ENCODE measurements around the gene TRIL.

DNA sequence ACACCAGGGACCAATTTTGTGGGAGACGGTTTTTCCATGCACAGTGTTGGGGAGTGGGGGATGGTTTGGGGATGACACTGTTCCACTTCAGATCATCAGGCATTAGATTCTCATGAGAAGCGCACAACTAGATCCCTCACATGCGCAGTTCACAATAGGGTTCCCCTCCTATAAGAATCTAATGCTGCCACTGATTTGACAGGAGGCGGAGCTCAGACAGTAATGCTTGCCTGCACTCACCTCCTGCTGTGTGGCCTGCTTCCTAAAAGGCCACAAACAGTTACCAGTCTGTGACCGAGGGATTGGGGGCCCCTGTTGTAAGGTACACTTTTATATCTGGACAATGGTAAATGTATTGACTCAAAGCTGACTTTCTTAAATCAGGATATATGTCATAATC lies 45.6 kb upstream of the TRIL start:
- TF ChIP-seq, protein P1, sequence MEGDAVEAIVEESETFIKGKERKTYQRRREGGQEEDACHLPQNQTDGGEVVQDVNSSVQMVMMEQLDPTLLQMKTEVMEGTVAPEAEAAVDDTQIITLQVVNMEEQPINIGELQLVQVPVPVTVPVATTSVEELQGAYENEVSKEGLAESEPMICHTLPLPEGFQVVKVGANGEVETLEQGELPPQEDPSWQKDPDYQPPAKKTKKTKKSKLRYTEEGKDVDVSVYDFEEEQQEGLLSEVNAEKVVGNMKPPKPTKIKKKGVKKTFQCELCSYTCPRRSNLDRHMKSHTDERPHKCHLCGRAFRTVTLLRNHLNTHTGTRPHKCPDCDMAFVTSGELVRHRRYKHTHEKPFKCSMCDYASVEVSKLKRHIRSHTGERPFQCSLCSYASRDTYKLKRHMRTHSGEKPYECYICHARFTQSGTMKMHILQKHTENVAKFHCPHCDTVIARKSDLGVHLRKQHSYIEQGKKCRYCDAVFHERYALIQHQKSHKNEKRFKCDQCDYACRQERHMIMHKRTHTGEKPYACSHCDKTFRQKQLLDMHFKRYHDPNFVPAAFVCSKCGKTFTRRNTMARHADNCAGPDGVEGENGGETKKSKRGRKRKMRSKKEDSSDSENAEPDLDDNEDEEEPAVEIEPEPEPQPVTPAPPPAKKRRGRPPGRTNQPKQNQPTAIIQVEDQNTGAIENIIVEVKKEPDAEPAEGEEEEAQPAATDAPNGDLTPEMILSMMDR (IDR thresholded peaks at IDR 0.05; ENCODE audit: poor library complexity) = no peak
- no peak for TF ChIP-seq EZH2 (IDR thresholded peaks at IDR 0.05; ENCODE audit: borderline replicate concordance)
- TF ChIP-seq EZH2phosphoT487 (IDR thresholded peaks at IDR 0.05; ENCODE audit: low read depth, severe bottlenecking, unreplicated experiment) = no peak

Data from hepatocyte (in vitro differentiated cells).